H1 (cell line): Measurements from ENCODE around the gene TMEM121B. TPM values are rescaled to one million over a fixed set of nuclear protein-coding genes. Genes with fewer than 3 reads are reported as not detected.

Source experiments
- ATF3 ChIP-seq: IDR thresholded peaks from 2 replicates; pipeline ENCODE4 v1.6.1; 2011; ENCODE audit warnings: low read depth, mild to moderate bottlenecking, low read length; ENCODE audit not compliant: insufficient read depth
- CHD7 ChIP-seq: fragments of 300-600 bp; sonication (generic); IDR thresholded peaks from 2 replicates; pipeline ENCODE4 v1.7.1; 2012; ENCODE audit warnings: low read length, moderate library complexity, mild to moderate bottlenecking, inconsistent platforms; ENCODE audit not compliant: insufficient replicate concordance
- JUN ChIP-seq: IDR thresholded peaks from 2 replicates; pipeline ENCODE4 v1.6.1; 2011; ENCODE audit warnings: low read depth, mild to moderate bottlenecking, improper control_type of control experiment, low read length
- KDM1A ChIP-seq: fragments of 200-600, 300-600 bp; sonication (generic); IDR thresholded peaks from 2 replicates; pipeline ENCODE4 v1.7.1; 2016; ENCODE audit warnings: mild to moderate bottlenecking, low read length, borderline replicate concordance
- KDM4A ChIP-seq: IDR thresholded peaks from one replicate; pipeline ENCODE4 v1.7.1; 2012; ENCODE audit warnings: low read depth, mild to moderate bottlenecking, moderate library complexity, low read length, inconsistent platforms; ENCODE audit not compliant: severe bottlenecking
- polyA plus RNA-seq, 7 experiments: library from polyadenylated mRNA; depleted of rRNA in 3 of 7; stranded (reverse) in 5 of 7; unstranded in 2 of 7; fragments of >200 nt in 5 of 7; fragments of 200-250 nt in 2 of 7; gene quantifications; 1 replicate in 5 of 7; 2 replicates in 1 of 7; 4 replicates in 1 of 7; pipeline versions ENCODE4 v1.2.1 to v1.2.3, GENCODE V29; 2011 to 2013; ENCODE audit warnings: missing spikeins in 2 of 7, mixed read lengths in 2 of 7
- total RNA-seq: library from RNA; stranded (reverse); fragmentation: NEBNext Ultra II Directional; extraction: Animal tissue kit (Norgen Biotek cat#: 25700); gene quantifications from 2 replicates; pipeline ENCODE4 v1.2.1, GENCODE V29; 2021
- TF ChIP-seq, protein P1 (sequence below): IDR thresholded peaks from 2 replicates; pipeline ENCODE4 v1.6.1; 2011; ENCODE audit warnings: low read length, improper control_type of control experiment

Gene TMEM121B
- total and polyA plus RNA-seq, 2 of the 8 experiments (the other 6 are each of a cell fraction or from before 2014, with no cell fraction given) = 4.3 to 6.9 TPM

- no peak for TF ChIP-seq KDM1A
- no peak for TF ChIP-seq CHD7
- no peak for TF ChIP-seq JUN
- TF ChIP-seq ATF3 = no peak
- TF ChIP-seq, protein P1, sequence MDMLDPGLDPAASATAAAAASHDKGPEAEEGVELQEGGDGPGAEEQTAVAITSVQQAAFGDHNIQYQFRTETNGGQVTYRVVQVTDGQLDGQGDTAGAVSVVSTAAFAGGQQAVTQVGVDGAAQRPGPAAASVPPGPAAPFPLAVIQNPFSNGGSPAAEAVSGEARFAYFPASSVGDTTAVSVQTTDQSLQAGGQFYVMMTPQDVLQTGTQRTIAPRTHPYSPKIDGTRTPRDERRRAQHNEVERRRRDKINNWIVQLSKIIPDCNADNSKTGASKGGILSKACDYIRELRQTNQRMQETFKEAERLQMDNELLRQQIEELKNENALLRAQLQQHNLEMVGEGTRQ = no peak
- no peak for TF ChIP-seq KDM4A
- TF ChIP-seq, all 59 proteins: peak for 0
Observed at GRCh38 chr22:17086788-17087497, 34.2 kb downstream of the TMEM121B start (continued).
